ENCODE results near the gene OAS2. TPM values are rescaled to one million over a fixed set of nuclear protein-coding genes. Genes with fewer than 3 reads are reported as not detected.

Gene OAS2
- total and polyA plus RNA-seq, 2 donors (not counting 1 experiment from before 2014, with no cell fraction given), result 2.2 to 3.1 TPM

DNA sequence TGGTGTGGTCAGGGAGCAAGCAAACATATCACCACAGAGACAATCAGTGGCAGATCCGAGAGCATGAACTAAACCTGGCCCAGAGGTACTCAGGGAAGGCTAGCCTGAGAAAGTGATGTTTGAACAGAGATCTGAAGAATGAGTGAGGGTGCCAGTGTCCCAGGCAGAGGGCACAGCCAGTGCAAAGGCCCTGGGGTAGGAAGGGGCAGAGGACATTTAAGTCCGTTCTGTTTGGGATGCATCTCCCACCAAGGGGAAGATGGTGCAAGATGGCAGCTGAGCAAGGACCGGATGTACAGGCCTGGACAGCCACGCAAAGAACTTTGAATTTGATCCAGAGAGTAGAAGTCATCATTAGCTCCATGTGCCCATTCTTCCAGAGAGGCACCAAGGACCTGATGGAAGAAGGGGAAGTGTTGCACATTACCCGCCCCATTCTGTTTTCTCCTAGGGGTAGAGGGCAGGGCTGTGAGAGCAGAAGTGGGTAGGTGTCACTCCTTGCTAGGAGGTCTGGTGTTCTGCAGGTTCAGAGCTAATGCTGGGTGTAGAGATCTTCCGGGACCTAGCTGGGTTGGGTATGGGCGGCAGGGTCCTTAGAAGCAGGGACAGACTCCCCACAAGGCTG lies 82.1 kb downstream of the OAS2 start:
- Histone ChIP-seq H3K27me3 (ENCODE audit: control insufficient read depth, insufficient read depth, low read length) (peaks cover 3% of the 10 kb centered on the region), H3K4me2 (ENCODE audit: extremely low read depth, insufficient read depth, low read length) (no peak overlapping the region), H4K20me1 (ENCODE audit: control insufficient read depth, extremely low read depth, insufficient read depth, low read length) (peaks cover 2% of the 10 kb centered on the region), H3K27ac (ENCODE audit: insufficient read depth, low read length) (no peak overlapping the region), H3K4me1 (ENCODE audit: control insufficient read depth, extremely low read depth, insufficient read depth, low read length) (no peaks in the 10 kb centered on the region), H3K9ac (ENCODE audit: insufficient read depth, low read length) (no peak overlapping the region), H3K9me3 (ENCODE audit: control insufficient read depth, insufficient read depth, low read depth, low read length) (no peaks in the 10 kb centered on the region), H2AFZ (ENCODE audit: low read length) (no peak overlapping the region), H3K4me3 (replicated peaks in 1 of 4; ENCODE audit: control extremely low read depth in 1 of 4, insufficient read depth in 1 of 4, low read depth in 3 of 4, low read length in 4 of 4) (no peak overlapping the region), H3K36me3 (ENCODE audit: control insufficient read depth, insufficient read depth, low read length) (no peaks in the 10 kb centered on the region), H3K79me2 (ENCODE audit: control insufficient read depth, insufficient read depth, low read length) (no peaks in the 10 kb centered on the region)
- no peak for TF ChIP-seq EZH2 (IDR thresholded peaks at IDR 0.05; ENCODE audit: low read length, missing control alignments)
- TF ChIP-seq, protein P1, sequence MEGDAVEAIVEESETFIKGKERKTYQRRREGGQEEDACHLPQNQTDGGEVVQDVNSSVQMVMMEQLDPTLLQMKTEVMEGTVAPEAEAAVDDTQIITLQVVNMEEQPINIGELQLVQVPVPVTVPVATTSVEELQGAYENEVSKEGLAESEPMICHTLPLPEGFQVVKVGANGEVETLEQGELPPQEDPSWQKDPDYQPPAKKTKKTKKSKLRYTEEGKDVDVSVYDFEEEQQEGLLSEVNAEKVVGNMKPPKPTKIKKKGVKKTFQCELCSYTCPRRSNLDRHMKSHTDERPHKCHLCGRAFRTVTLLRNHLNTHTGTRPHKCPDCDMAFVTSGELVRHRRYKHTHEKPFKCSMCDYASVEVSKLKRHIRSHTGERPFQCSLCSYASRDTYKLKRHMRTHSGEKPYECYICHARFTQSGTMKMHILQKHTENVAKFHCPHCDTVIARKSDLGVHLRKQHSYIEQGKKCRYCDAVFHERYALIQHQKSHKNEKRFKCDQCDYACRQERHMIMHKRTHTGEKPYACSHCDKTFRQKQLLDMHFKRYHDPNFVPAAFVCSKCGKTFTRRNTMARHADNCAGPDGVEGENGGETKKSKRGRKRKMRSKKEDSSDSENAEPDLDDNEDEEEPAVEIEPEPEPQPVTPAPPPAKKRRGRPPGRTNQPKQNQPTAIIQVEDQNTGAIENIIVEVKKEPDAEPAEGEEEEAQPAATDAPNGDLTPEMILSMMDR (conservative IDR thresholded peaks at IDR 0.05 in 1 of 2, IDR thresholded peaks at IDR 0.05 in 1 of 2; ENCODE audit: low read depth in 1 of 2, low read length in 2 of 2), result no peak
- no peak for DNase-seq (ENCODE audit: low read depth in 2 of 2)

DNA sequence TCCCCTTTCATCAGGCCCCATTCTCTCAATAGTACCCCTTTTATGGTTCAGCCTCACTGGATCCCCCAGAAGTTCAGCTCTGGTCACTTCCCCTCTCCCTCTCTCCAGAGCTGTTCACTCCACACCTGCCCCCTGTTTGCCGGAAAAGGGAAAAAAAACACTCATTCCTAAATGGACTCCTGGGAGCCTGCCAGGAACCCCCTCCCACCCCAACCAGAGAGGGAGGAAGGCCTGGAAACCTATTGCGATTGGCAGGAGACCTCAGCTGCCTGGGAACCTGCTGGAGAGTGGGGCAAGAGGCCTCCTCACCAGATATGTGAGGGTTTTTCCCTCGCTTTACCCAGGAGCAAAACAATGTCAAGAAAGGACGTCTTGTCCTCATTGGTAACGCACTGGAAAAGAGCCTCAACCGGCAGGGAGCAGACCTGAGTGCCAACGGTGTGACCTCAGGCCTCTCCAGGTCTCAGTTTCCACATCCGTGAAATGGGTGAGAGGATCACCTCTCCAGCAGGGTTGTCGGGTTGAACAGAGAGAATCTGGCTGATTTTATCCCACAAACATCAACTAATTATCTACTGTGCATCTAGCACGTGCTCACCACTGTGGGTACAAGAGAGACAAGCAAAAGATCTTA lies 82.9 kb downstream of the OAS2 start:
- no peaks in the 10 kb centered on the region for H3K4me1 ChIP-seq (ENCODE audit: control insufficient read depth, extremely low read depth, insufficient read depth, low read length)
- no peak for DNase-seq (ENCODE audit: low read depth in 2 of 2)

More for the DNA sequence above, 82.9 kb downstream of the OAS2 start:
- no peaks in the 10 kb centered on the region for H3K79me2 ChIP-seq (ENCODE audit: control insufficient read depth, insufficient read depth, low read length)
- TF ChIP-seq EZH2 (IDR thresholded peaks at IDR 0.05; ENCODE audit: low read length, missing control alignments), result no peak
- TF ChIP-seq, protein P1 (conservative IDR thresholded peaks at IDR 0.05 in 1 of 2, IDR thresholded peaks at IDR 0.05 in 1 of 2; ENCODE audit: low read depth in 1 of 2, low read length in 2 of 2), result no peak
- peaks cover 2% of the 10 kb centered on the region for H4K20me1 ChIP-seq (ENCODE audit: control insufficient read depth, extremely low read depth, insufficient read depth, low read length)
- H3K27ac ChIP-seq (ENCODE audit: insufficient read depth, low read length), result no peak overlapping the region
- no peak overlapping the region for H3K4me2 ChIP-seq (ENCODE audit: extremely low read depth, insufficient read depth, low read length)
- H3K36me3 ChIP-seq (ENCODE audit: control insufficient read depth, insufficient read depth, low read length), result no peaks in the 10 kb centered on the region
- peaks cover under 1% of the 10 kb centered on the region for H3K27me3 ChIP-seq (ENCODE audit: control insufficient read depth, insufficient read depth, low read length)
- no peak overlapping the region for H3K9ac ChIP-seq (ENCODE audit: insufficient read depth, low read length)
- no peak overlapping the region for H3K4me3 ChIP-seq (replicated peaks in 1 of 4; ENCODE audit: control extremely low read depth in 1 of 4, insufficient read depth in 1 of 4, low read depth in 3 of 4, low read length in 4 of 4)
- no peak overlapping the region for H2AFZ ChIP-seq (ENCODE audit: low read length)
- H3K9me3 ChIP-seq (ENCODE audit: control insufficient read depth, insufficient read depth, low read depth, low read length), result no peaks in the 10 kb centered on the region

Other genes with a start within 250 kb of the OAS2 start
- gene RPH3A, start 186.8 kb upstream of the OAS2 start, total RNA-seq, result not detected in 2 replicates
- gene RPH3A, start 186.8 kb upstream of the OAS2 start, polyA plus RNA-seq, result not detected in 2 replicates
- 1.8 and 3.6 TPM in 2 replicates for gene OAS1, start 71.6 kb upstream of the OAS2 start, total RNA-seq
- gene OAS1, start 71.6 kb upstream of the OAS2 start, polyA plus RNA-seq, result 0.34 and 2.0 TPM in 2 replicates
- gene OAS3, start 40.0 kb upstream of the OAS2 start, total RNA-seq, result 2.6 and 3.5 TPM in 2 replicates
- 7.0 and 18.5 TPM in 2 replicates for gene OAS3, start 40.0 kb upstream of the OAS2 start, polyA plus RNA-seq
- gene DTX1, start 78.2 kb downstream of the OAS2 start, total RNA-seq, result 0.26 TPM in 1 of 2 replicates, not detected in the other
- not detected in 2 replicates for gene DTX1, start 78.2 kb downstream of the OAS2 start, polyA plus RNA-seq
- gene RASAL1, start 157.2 kb downstream of the OAS2 start, total RNA-seq, result not detected in 2 replicates
- gene RASAL1, start 157.2 kb downstream of the OAS2 start, polyA plus RNA-seq, result not detected in 2 replicates
- gene CFAP73, start 171.2 kb downstream of the OAS2 start, total RNA-seq, result not detected in 2 replicates
- not detected in 2 replicates for gene CFAP73, start 171.2 kb downstream of the OAS2 start, polyA plus RNA-seq
- gene DDX54, start 207.0 kb downstream of the OAS2 start, total RNA-seq, result 23.6 and 25.9 TPM in 2 replicates
- gene DDX54, start 207.0 kb downstream of the OAS2 start, polyA plus RNA-seq, result 20.5 and 33.7 TPM in 2 replicates
- gene RITA1, start 207.2 kb downstream of the OAS2 start, total RNA-seq, result 11.6 and 11.8 TPM in 2 replicates
- 7.4 and 8.7 TPM in 2 replicates for gene RITA1, start 207.2 kb downstream of the OAS2 start, polyA plus RNA-seq
- gene TPCN1, start 242.9 kb downstream of the OAS2 start, total RNA-seq, result 10.8 and 17.2 TPM in 2 replicates
- 12.1 and 17.8 TPM in 2 replicates for gene TPCN1, start 242.9 kb downstream of the OAS2 start, polyA plus RNA-seq

All from fibroblast of lung (primary cell).